Pancreas (tissue), 10 donors: ENCODE measurements around the gene COMMD1. TPM values are rescaled to one million over a fixed set of nuclear protein-coding genes. Genes with fewer than 3 reads are reported as not detected.

ENCODE experiments used
- ATAC-seq, 4 donors: fragments of 200-7000 bp; cut with Tn5 transposase; one replicate each; pipeline versions ENCODE4 v1.8.0 to v1.9.1; 2020; ENCODE audit warnings: mild to moderate bottlenecking in 4 of 4, moderate library complexity in 4 of 4
- DNase-seq, 6 donors: peaks; one replicate each; pipeline ENCODE4 v3.0.0-alpha.2; 2020
- FAIRE-seq: peaks from 2 replicates; lab custom pipeline; 2012; peaks lifted over from hg19 to GRCh38; lab: Jason Lieb, UNC
- H3K27ac ChIP-seq, 4 donors: fragments of 200-600 bp; sonication (generic); 1 replicate in 3 of 4; 2 replicates in 1 of 4; pipeline versions ENCODE4 v1.5.0 to v1.8.0; 2020
- H3K27me3 ChIP-seq, 4 donors: fragments of 200-600 bp; one replicate each; pipeline ENCODE4 v1.8.0; 2021
- H3K36me3 ChIP-seq, 3 donors: fragments of 200-600 bp; sonication (generic) in 1 of 3; one replicate each; pipeline versions ENCODE4 v1.5.0 to v1.8.0; 2020 to 2021
- H3K4me1 ChIP-seq, 3 donors: fragments of 200-600 bp; one replicate each; pipeline ENCODE4 v1.8.0; 2021
- H3K4me3 ChIP-seq, 4 donors: fragments of 200-600 bp; sonication (generic) in 2 of 4; one replicate each; pipeline versions ENCODE4 v1.5.0 to v1.8.0; 2020 to 2021
- H3K9me3 ChIP-seq, 4 donors: fragments of 200-600 bp; one replicate each; pipeline ENCODE4 v1.8.0; 2021
- WGBS, 2 donors: extraction: QIAGEN DNeasy Blood & Tissue Kit; methylation state at CpG; one replicate each; pipeline ENCODE4 v1.1.7; 2013; 5-methylcytosine and 5-hydroxymethylcytosine counted together
- intact Hi-C, 3 donors: fragments of 100-400 bp; cut with DNase I; formaldehyde crosslinking; loops; one replicate each; pipeline versions ENCODE4 v1.11.1 to v1.14.2; 2022
- polyA plus RNA-seq, 2 donors: library from polyadenylated mRNA; stranded (reverse); fragments of 200-250 nt; gene quantifications; one replicate each; pipeline ENCODE4 v1.2.3, GENCODE V29; 2013
- total RNA-seq, 6 donors: library from RNA; stranded (reverse); fragmentation: NEBNext Ultra II Directional in 4 of 6; extraction: Animal tissue kit (Norgen Biotek cat#: 25700) in 4 of 6; gene quantifications; one replicate each; pipeline versions ENCODE4 v1.2.1 to v1.2.4, GENCODE V29; 2021 to 2023
- TF ChIP-seq, protein P1 (sequence below), 4 donors: fragments of 200-600 bp; sonication (generic) in 3 of 4; IDR thresholded peaks; one replicate each; pipeline versions ENCODE4 v1.5.0 to v1.8.0; 2021; ENCODE audit warnings: antibody characterized with exemption in 4 of 4
- donor health status: healthy with polysubstance abuse.
- donor health status: DM: no; HTN: no; CAD: no; lungs with moderate emphysema.
- donor health status: DM: no; HTN: no; CAD: no.
- donor health status: control.
- donor health status: control.
- donor health status: Bipolar disorder and iron deficiency.
- donor health status: DM: yes; HTN: yes; CAD: no.
- donor health status: DM: no; HTN: no; CAD: no.
- donor health status: DM: no; HTN: no; CAD: no.
- donor health status: DM: yes; HTN: yes; CAD: no.

Gene COMMD1
- total and polyA plus RNA-seq, 8 donors: 9.3 to 27.0 (median 15.8) TPM

DNA sequence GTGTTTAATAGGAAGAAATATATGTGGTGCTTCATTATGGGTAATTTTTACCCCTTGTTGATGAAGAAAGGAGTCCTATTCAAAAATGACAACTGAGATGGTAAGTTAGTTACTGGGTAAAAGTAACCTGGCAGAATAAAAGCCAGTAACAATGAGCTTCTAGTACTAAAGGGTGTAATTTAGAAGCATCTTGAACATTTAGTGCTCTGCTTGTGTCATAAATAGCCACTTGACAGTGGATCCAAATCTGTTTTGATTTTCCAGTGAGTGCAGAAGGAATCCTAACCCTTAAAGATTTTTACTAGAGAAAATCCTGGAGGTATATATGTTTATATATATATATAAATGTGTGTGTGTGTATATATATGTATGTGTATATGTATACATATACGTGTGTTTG lies 15.1 kb downstream of the COMMD1 start:
- 87 to 96% methylated on average over 1 of the region's 1 CpG for WGBS, 2 donors
- FAIRE-seq: no peak

DNA sequence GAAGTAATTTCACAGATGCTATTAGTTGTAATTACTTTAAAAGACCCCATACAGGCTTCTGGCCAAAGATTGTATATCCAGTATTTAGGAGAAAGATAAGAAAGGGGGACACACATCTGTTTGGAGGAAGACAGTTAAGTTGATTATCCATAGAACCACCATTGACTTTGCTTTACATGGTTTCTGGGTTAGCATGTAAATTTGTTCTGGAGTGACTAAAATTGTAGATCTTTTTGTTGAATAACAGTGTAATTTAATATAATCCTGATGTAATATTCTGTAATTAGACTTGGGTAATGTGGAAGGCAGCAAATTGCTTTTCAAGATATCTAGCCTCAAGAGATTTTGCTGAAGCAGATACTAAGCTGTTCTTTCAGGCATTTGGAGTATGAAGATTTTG lies 17.2 kb downstream of the COMMD1 start:
- no peak overlapping the region for H3K4me3 ChIP-seq
- H3K27me3 ChIP-seq: no peaks in the 10 kb centered on the region
- no peaks in the 10 kb centered on the region for H3K4me1 ChIP-seq
- no peaks in the 10 kb centered on the region for H3K36me3 ChIP-seq
- H3K27ac ChIP-seq: no peak overlapping the region
- no peaks in the 10 kb centered on the region for H3K9me3 ChIP-seq
- ATAC-seq (no peak), DNase-seq (no peak), FAIRE-seq (no peak)
- TF ChIP-seq, protein P1, sequence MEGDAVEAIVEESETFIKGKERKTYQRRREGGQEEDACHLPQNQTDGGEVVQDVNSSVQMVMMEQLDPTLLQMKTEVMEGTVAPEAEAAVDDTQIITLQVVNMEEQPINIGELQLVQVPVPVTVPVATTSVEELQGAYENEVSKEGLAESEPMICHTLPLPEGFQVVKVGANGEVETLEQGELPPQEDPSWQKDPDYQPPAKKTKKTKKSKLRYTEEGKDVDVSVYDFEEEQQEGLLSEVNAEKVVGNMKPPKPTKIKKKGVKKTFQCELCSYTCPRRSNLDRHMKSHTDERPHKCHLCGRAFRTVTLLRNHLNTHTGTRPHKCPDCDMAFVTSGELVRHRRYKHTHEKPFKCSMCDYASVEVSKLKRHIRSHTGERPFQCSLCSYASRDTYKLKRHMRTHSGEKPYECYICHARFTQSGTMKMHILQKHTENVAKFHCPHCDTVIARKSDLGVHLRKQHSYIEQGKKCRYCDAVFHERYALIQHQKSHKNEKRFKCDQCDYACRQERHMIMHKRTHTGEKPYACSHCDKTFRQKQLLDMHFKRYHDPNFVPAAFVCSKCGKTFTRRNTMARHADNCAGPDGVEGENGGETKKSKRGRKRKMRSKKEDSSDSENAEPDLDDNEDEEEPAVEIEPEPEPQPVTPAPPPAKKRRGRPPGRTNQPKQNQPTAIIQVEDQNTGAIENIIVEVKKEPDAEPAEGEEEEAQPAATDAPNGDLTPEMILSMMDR (IDR thresholded peaks at IDR 0.05): no peak
- intact Hi-C loops: loop anchor here in 1 of 3 donors (10.0 kb wide), 1 partner anchor 492 kb away; no protein-coding TSS in a partner anchor

More for the DNA sequence above, 15.1 kb downstream of the COMMD1 start:
- intact Hi-C loops: loop anchor here in 1 of 3 donors (10.0 kb wide), 1 partner anchor 494 kb away; no protein-coding TSS in a partner anchor
- ATAC-seq (no peak), DNase-seq (no peak)
- Histone ChIP-seq H3K27ac (no peak overlapping the region), H3K9me3 (no peaks in the 10 kb centered on the region), H3K27me3 (no peaks in the 10 kb centered on the region), H3K4me1 (no peaks in the 10 kb centered on the region), H3K4me3 (no peak overlapping the region), H3K36me3 (no peaks in the 10 kb centered on the region)
- TF ChIP-seq, protein P1 (IDR thresholded peaks at IDR 0.05): no peak

DNA sequence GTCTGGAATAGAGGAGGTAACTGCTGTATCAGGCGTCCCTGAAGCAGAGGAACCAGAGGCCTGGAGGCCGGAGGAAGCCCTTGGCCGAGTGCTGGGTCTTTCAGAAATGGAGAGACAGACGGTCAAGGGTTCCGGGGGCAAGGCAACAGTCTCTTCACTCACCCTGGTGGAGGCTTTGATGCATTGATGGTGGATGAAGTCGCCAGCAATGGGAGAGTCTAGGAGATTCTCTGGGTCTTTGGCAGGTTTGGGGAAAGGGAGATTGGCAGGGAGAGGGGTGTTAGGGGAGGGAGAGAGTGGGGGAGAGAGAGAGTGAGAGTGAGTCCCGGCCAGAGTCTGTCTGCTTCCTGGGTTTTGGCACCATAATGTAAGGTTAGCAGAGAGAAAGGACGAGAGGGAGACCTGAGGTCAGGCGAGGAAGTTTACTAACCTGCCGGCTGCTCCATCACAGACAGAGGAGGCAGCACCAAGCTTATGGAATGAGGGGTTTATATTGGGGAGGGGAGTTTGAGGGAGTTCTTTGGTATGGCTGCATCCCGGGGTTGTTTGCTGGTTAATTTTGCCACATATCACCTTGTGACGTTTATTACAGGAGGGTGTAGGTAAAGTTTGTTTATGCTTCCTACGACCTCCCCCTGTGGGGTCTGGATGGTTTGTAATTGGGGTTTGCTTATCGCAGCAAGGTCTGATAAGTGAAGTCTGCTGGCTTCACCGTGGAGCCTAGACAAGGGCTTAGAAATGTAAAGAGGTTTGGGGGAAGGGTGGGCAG lies 19.6 kb downstream of the COMMD1 start:
- no peak for FAIRE-seq
- Histone ChIP-seq H3K9me3 (no peaks in the 10 kb centered on the region), H3K27ac (no peak overlapping the region), H3K4me3 (no peak overlapping the region), H3K4me1 (no peaks in the 10 kb centered on the region), H3K27me3 (no peaks in the 10 kb centered on the region), H3K36me3 (no peaks in the 10 kb centered on the region)
- ATAC-seq: no peak
- DNase-seq: no peak
- intact Hi-C loops: loop anchor here in 1 of 3 donors (10.0 kb wide), 1 partner anchor 490 kb away; no protein-coding TSS in a partner anchor
- 84 to 90% methylated on average over 15 of the region's 15 CpGs for WGBS, 2 donors
- TF ChIP-seq, protein P1 (IDR thresholded peaks at IDR 0.05): no peak

DNA sequence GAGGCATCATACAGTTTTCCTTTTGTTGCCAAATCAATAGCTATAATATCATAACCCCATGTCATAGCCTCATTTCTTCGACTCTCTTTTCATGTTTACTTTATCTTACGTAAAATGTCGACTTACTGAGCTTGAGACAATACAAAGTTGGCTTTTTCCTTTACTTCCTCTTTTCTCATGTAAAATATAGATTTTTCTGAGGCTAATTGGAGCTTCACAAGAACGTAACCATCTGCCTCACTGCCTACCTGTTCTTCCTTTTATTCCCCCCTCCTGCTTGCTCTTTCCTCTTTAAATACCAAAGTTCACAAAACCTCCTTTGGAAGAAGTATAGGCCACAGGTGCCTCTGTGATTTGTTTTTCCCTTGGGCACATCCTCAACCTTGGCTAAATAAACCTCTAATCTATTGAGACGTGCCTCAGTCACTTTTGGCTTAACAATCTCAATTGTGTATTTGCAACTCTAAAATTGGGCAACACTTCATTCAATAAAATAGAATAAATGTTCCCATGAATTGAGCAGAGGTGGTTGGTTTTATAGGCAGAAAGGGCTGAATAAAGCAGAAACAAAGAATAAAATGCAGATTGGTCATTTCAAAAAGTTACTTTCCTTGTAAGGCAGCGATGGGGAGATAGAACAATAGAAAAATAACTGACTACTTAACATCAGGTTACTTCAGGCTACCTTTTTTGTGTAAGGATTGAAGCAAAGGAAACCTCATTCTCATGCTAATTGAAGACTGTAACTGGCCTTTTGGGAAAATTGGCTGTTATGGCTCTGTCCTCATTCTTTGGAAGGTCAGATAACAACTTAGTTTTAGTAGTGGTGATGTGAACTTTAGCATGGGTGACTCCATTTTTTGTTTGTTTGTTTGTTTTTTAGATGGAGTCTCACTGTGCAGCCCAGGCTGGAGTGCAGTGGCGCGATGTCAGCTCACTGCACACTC lies 21.3 kb downstream of the COMMD1 start:
- TF ChIP-seq, protein P1 (IDR thresholded peaks at IDR 0.05): no peak
- no peak for FAIRE-seq
- no peak overlapping the region for H3K27ac ChIP-seq

More for the DNA sequence above, 21.3 kb downstream of the COMMD1 start:
- 81% methylated on average over 8 of the region's 8 CpGs for WGBS, 2 donors
- Histone ChIP-seq H3K36me3 (no peaks in the 10 kb centered on the region), H3K4me3 (no peak overlapping the region), H3K9me3 (no peaks in the 10 kb centered on the region), H3K27me3 (no peaks in the 10 kb centered on the region), H3K4me1 (no peaks in the 10 kb centered on the region)
- intact Hi-C loops: loop anchor here in 1 of 3 donors (10.0 kb wide), 1 partner anchor 488 kb away; no protein-coding TSS in a partner anchor
- ATAC-seq: no peak
- DNase-seq: no peak
